ENCODE data around the gene FANCE. TPM values are rescaled to one million over a fixed set of nuclear protein-coding genes. Genes with fewer than 3 reads are reported as not detected.
A peak's percentile ranks its signal among the peaks of the same experiment; 100 is the strongest.

Gene FANCE
- total RNA-seq, 4 donors from 2014 or later = 2.6 to 5.0 (median 3.8) TPM

DNA sequence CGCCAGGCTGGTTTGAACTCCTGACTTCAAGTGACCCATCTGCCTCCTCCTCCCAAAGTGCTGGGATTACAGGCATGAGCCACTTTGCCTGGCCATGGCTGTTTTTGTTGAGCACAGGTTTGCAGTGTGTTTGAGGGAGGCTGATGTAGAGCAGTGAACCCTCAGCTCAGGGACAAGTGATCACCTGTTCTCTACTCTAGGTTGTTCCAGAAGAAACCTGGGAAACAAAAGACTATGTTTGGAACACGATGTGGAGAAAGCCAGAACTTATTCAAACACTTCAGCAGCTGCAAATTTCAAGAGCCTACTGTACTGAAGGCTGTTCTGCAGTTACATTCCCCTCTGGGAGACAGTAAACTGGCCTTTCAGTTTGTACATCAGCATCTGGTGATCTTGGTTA is 55.9 kb downstream of the FANCE start:
- H3K27me3 ChIP-seq = peaks cover 97% of the 10 kb centered on the region
- TF ChIP-seq, protein P1, sequence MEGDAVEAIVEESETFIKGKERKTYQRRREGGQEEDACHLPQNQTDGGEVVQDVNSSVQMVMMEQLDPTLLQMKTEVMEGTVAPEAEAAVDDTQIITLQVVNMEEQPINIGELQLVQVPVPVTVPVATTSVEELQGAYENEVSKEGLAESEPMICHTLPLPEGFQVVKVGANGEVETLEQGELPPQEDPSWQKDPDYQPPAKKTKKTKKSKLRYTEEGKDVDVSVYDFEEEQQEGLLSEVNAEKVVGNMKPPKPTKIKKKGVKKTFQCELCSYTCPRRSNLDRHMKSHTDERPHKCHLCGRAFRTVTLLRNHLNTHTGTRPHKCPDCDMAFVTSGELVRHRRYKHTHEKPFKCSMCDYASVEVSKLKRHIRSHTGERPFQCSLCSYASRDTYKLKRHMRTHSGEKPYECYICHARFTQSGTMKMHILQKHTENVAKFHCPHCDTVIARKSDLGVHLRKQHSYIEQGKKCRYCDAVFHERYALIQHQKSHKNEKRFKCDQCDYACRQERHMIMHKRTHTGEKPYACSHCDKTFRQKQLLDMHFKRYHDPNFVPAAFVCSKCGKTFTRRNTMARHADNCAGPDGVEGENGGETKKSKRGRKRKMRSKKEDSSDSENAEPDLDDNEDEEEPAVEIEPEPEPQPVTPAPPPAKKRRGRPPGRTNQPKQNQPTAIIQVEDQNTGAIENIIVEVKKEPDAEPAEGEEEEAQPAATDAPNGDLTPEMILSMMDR (IDR thresholded peaks at IDR 0.05) = no peak
- TF ChIP-seq POLR2A (IDR thresholded peaks at IDR 0.05) (no peak), EP300 (IDR thresholded peaks at IDR 0.05) (no peak), POLR2AphosphoS5 (IDR thresholded peaks at IDR 0.05) (no peak)

DNA sequence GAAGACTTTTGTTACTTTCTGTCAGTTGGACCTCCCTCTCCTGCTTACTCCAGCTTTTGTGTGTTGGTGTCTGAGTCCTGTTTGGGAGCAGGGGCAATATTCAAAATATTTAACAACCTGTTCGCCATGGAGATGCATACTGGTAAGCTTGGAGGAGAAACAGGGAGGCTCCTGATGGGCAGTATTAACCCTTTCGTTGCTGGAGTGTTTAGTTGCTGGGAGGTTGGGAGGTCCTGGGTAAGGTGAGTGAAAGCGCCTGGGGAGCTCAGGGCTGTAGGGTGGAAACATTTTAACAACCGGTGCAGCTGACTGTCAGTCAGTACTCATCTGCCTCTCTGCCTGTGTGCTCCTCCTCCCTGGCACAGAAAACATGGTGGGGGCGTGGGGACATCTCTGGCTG is 56.4 kb downstream of the FANCE start:
- 0 to 51% methylated on average over 1 to 4 of the region's 5 CpGs for WGBS, 2 donors (ENCODE audit: low coverage in 1 of 2)

More for the DNA sequence above, 55.9 kb downstream of the FANCE start:
- no peaks in the 10 kb centered on the region for H3K9me3 ChIP-seq
- H3K4me1 ChIP-seq = peaks cover 0 to 11% (median 0%) of the 10 kb centered on the region in 3 donors
- H3K27ac ChIP-seq = no peak overlapping the region
- H3K4me3 ChIP-seq = no peak overlapping the region
- ATAC-seq = no peak
- no peaks in the 10 kb centered on the region for H3K36me3 ChIP-seq
- whole genome bisulfite sequencing, 2 donors (ENCODE audit: low coverage in 1 of 2) = 58 to 80% methylated on average over 1 to 2 of the region's 2 CpGs

DNA sequence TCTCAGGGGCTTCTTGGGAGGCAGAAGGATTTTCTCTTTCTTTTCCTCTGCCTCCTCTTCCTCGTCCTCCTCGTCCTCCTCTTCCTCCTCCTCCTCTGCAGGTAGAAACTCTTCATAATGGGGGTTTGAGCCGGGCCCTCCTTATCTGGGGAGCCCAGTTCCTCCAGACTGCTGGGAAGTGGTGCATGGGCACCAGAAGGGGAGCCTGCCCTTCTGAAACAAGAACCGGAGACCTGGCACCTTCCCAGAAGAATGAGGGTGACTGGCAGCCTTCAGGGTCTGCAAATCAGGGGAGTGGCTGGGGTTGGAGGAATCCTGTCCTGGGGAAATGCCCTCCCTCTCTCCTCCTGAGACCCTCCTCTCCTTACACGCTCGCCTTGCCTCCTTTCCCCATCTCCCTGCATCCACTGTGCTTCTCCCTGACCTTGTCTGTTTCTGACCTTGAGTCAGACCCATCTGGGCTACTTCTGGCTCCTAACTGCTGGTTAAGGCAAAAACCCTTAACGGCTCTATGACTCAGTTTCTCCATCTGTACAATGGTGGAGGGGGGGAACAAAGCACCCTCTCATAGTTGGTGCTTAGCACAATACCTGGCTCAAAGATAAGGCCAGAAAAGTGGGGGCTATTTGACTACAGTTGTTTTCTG is 58.9 kb downstream of the FANCE start:
- Histone ChIP-seq H3K9me3 (no peaks in the 10 kb centered on the region), H3K4me3 (peak overlapping the region in 1 of 2 donors; percentile 25), H3K4me1 (peaks cover 0 to 11% (median 0%) of the 10 kb centered on the region in 3 donors), H3K27ac (no peak overlapping the region), H3K27me3 (peaks cover 70% of the 10 kb centered on the region), H3K36me3 (no peaks in the 10 kb centered on the region)
- no peak for ATAC-seq
- TF ChIP-seq POLR2A (IDR thresholded peaks at IDR 0.05) = no peak
- 86 to 90% methylated on average over 3 of the region's 7 CpGs for WGBS, 2 donors (ENCODE audit: low coverage in 1 of 2)

More for the DNA sequence above, 56.4 kb downstream of the FANCE start:
- TF ChIP-seq POLR2A (IDR thresholded peaks at IDR 0.05) = no peak
- Histone ChIP-seq H3K4me3 (no peak overlapping the region), H3K36me3 (no peaks in the 10 kb centered on the region), H3K4me1 (peaks cover 0 to 11% (median 0%) of the 10 kb centered on the region in 3 donors), H3K27me3 (peaks cover 95% of the 10 kb centered on the region), H3K9me3 (no peaks in the 10 kb centered on the region), H3K27ac (no peak overlapping the region)
- no peak for ATAC-seq

GRCh38 chr6:35511562-35511941 is 59.4 kb downstream of the FANCE start:
- no peak for ATAC-seq
- H3K36me3 ChIP-seq = no peaks in the 10 kb centered on the region
- 7 to 9% methylated on average over 6 to 12 of the region's 32 CpGs for WGBS, 2 donors (ENCODE audit: low coverage in 1 of 2)
- peaks cover 65% of the 10 kb centered on the region for H3K27me3 ChIP-seq
- no peak overlapping the region for H3K27ac ChIP-seq
- H3K4me3 ChIP-seq = peak overlapping the region in 1 of 2 donors; percentile 25
- TF ChIP-seq EP300 (IDR thresholded peaks at IDR 0.05) (no peak), POLR2AphosphoS5 (IDR thresholded peaks at IDR 0.05) (no peak), POLR2A (IDR thresholded peaks at IDR 0.05) (no peak)
- TF ChIP-seq, protein P1 (IDR thresholded peaks at IDR 0.05) = no peak
- H3K4me1 ChIP-seq = peaks cover 0 to 11% (median 0%) of the 10 kb centered on the region in 3 donors
- no peaks in the 10 kb centered on the region for H3K9me3 ChIP-seq

DNA sequence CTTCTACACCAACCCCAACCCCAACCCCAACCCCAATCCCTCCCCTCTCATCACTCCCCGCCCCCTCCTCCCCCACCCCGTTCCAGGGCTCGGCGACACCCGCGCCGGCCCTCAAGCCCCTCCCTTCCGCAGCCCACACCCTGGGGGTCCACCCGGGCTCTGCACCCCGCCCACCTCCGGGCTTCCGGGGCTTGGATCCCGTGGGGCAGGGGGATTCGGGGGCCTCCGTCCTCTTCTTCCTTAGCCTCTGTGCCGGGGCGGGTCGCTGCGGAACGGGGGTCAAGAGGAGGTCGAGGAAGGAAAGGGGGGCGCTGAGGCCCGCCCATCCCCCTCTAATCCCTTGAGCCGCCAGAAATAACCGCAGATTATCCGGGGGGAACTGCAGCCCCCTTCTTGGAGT is 59.9 kb downstream of the FANCE start:
- no peak for TF ChIP-seq POLR2AphosphoS5 (IDR thresholded peaks at IDR 0.05)
- TF ChIP-seq POLR2A (IDR thresholded peaks at IDR 0.05) = no peak
- TF ChIP-seq, protein P1 (IDR thresholded peaks at IDR 0.05) = no peak
- no peak for TF ChIP-seq EP300 (IDR thresholded peaks at IDR 0.05)
- H3K27ac ChIP-seq = no peak overlapping the region
- no peaks in the 10 kb centered on the region for H3K9me3 ChIP-seq
- H3K4me3 ChIP-seq = peak overlapping the region in 1 of 2 donors; percentile 25
- H3K27me3 ChIP-seq = peaks cover 60% of the 10 kb centered on the region
- peaks cover 0 to 11% (median 0%) of the 10 kb centered on the region in 3 donors for H3K4me1 ChIP-seq
- no peak for ATAC-seq
- no peaks in the 10 kb centered on the region for H3K36me3 ChIP-seq
- no CpG with 5 or more reads among the region's 26 CpGs for WGBS, 2 donors (ENCODE audit: low coverage in 1 of 2)

DNA sequence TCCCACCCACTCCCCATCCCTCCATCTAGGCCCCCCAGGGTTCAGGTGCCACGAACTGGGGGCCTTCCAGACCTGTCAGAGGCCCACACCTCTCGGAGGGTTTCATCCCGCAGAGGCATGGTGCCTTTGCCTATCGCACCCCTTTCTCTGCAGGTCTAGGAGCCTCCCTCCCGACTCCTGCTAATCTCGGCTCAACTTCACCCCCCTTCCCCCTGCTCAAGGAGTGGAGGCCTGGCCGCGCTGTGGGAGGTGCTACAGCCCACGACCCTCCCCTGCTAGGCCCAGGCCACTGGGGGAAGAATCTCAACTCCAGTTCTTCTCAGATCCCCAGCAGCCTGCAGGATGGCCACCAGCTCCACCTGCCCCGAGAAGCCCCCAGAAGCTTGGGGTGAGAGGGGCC is 60.6 kb downstream of the FANCE start, which contains the start of gene TULP1:
TULP1 (minus strand) TSS at position 157 of the 400 bp plus-strand sequence; CDS start at position 119, 38 bp downstream.
- H3K4me1 ChIP-seq = peaks cover 0 to 11% (median 0%) of the 10 kb centered on the region in 3 donors
- no peak for ATAC-seq
- H3K27ac ChIP-seq = no peak within 1 kb of the TSS
- no peaks in the 10 kb centered on the region for H3K9me3 ChIP-seq
- H3K4me3 ChIP-seq = peak within 1 kb of the TSS in 1 of 2 donors; percentile 25
- H3K27me3 ChIP-seq = peaks cover 56% of the 10 kb centered on the region
- no peak for TF ChIP-seq POLR2AphosphoS5 (IDR thresholded peaks at IDR 0.05)
- H3K36me3 ChIP-seq = no peaks in the 10 kb centered on the region
- 100% methylated on average over 1 to 3 of the region's 10 CpGs for WGBS, 2 donors (ENCODE audit: low coverage in 1 of 2)

All from gastroesophageal sphincter (tissue), 4 donors.